Stomach (tissue), 9 donors: Measurements from ENCODE around the gene MCC. TPM values are rescaled to one million over a fixed set of nuclear protein-coding genes. Genes with fewer than 3 reads are reported as not detected.

Experiments
- DNase-seq, 2 donors: peaks; one replicate each; pipeline versions ENCODE4 v3.0.0 to v3.0.0-alpha.2; 2013 to 2019
- H3K27ac ChIP-seq, 5 donors: fragments of 200-600 bp in 4 of 5; sonication (generic) in 4 of 5; one replicate each; pipeline ENCODE4 v1.5.1; 2013 to 2019; ENCODE audit warnings: mild to moderate bottlenecking in 1 of 5, moderate library complexity in 1 of 5
- H3K27me3 ChIP-seq, 3 donors: fragments of 200-600 bp; sonication (generic); one replicate each; pipeline ENCODE4 v1.5.1; 2017 to 2019; ENCODE audit warnings: mixed run types in 1 of 3
- H3K36me3 ChIP-seq, 4 donors: fragments of 200-600 bp; sonication (generic); 1 replicate in 3 of 4; 2 replicates in 1 of 4; pipeline ENCODE4 v1.5.1; 2016 to 2019
- H3K4me1 ChIP-seq, 4 donors: fragments of 200-600 bp; sonication (generic); one replicate each; pipeline ENCODE4 v1.5.1; 2016 to 2019
- H3K4me3 ChIP-seq, 4 donors: fragments of 200-600 bp; sonication (generic) in 3 of 4; one replicate each; pipeline ENCODE4 v1.5.1; 2016 to 2019; ENCODE audit warnings: mild to moderate bottlenecking in 1 of 4
- H3K9me3 ChIP-seq, 4 donors: fragments of 200-600 bp; sonication (generic); one replicate each; pipeline ENCODE4 v1.5.1; 2016 to 2019
- EP300 ChIP-seq: sonication (generic); formaldehyde crosslinking; IDR thresholded peaks from one replicate; pipeline ENCODE4 v1.6.1; 2017; ENCODE audit warnings: antibody characterized with exemption
- POLR2A ChIP-seq, 4 donors: fragments of 450-650 bp; IDR thresholded peaks; one replicate each; pipeline ENCODE4 v1.6.1; 2016; ENCODE audit warnings: antibody characterized with exemption in 4 of 4, control low read depth in 2 of 4, mild to moderate bottlenecking in 1 of 4, moderate library complexity in 1 of 4
- POLR2AphosphoS5 ChIP-seq, 3 donors: sonication (generic); formaldehyde crosslinking; IDR thresholded peaks; one replicate each; pipeline ENCODE4 v1.6.1; 2016; ENCODE audit warnings: antibody characterized with exemption in 3 of 3
- WGBS, 5 donors: extraction: QIAGEN DNeasy Blood & Tissue Kit in 3 of 5; methylation state at CpG; one replicate each; pipeline versions ENCODE4 v1.1.5 to v1.1.7; 2013 to 2018; 5-methylcytosine and 5-hydroxymethylcytosine counted together
- intact Hi-C: fragments of 100-400 bp; cut with DNase I; formaldehyde crosslinking; loops from one replicate; pipeline ENCODE4 v1.15.1; 2023; ENCODE audit warnings: low total_unique reads
- polyA plus RNA-seq, 3 donors: library from polyadenylated mRNA; stranded (reverse); fragments of 200-250 nt; gene quantifications; one replicate each; pipeline ENCODE4 v1.2.3, GENCODE V29; 2013
- total RNA-seq, 5 donors: library from RNA; depleted of rRNA; stranded (reverse); fragments of >200 nt; gene quantifications; one replicate each; pipeline versions ENCODE4 v1.1.0 to v1.2.3, GENCODE V29; 2014 to 2016
- TF ChIP-seq, protein P1 (sequence below), 7 experiments: fragments of 450-650 bp in 4 of 7; fragments of 200-600 bp in 3 of 7; sonication (generic) in 3 of 7; IDR thresholded peaks; one replicate each; pipeline ENCODE4 v1.5.1; 2016 to 2019; ENCODE audit warnings: antibody characterized with exemption in 7 of 7, control low read depth in 2 of 7, mild to moderate bottlenecking in 1 of 7
- donor health status: healthy with polysubstance abuse.
- donor health status: Bipolar disorder and iron deficiency.
- donor health status: healthy.

MCC gene
- total and polyA plus RNA-seq, 8 donors: 3.8 to 35.1 (median 8.9) TPM

DNA sequence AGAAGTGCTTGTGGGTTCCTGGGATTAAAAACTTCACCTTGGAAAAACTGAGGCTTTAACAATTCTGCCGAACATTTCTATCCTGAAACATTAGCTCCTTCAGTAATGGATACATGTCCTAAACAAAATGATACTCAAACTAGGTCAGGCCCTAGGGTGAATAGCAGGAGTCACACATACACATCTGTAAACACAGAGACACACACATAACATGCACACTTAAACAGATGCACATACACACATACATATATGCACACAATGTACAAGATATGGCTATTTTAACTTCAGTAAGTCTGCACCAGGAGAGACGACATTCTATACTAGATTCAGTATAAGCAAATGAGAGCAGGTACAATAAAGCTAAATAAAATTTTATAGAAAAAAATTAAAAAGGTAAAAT, 387.3 kb downstream of the MCC start:
- Histone ChIP-seq H3K4me3 (no peak overlapping the region), H3K27me3 (no peaks in the 10 kb centered on the region), H3K9me3 (no peaks in the 10 kb centered on the region), H3K36me3 (peaks cover 0 to 42% (median 9%) of the 10 kb centered on the region in 4 donors), H3K4me1 (no peaks in the 10 kb centered on the region), H3K27ac (no peak overlapping the region)
- WGBS, 5 donors: 90 to 98% (median 95%) methylated on average over 2 of the region's 2 CpGs
- intact Hi-C loops: no loop called here
- DNase-seq: no peak
- TF ChIP-seq, protein P1, sequence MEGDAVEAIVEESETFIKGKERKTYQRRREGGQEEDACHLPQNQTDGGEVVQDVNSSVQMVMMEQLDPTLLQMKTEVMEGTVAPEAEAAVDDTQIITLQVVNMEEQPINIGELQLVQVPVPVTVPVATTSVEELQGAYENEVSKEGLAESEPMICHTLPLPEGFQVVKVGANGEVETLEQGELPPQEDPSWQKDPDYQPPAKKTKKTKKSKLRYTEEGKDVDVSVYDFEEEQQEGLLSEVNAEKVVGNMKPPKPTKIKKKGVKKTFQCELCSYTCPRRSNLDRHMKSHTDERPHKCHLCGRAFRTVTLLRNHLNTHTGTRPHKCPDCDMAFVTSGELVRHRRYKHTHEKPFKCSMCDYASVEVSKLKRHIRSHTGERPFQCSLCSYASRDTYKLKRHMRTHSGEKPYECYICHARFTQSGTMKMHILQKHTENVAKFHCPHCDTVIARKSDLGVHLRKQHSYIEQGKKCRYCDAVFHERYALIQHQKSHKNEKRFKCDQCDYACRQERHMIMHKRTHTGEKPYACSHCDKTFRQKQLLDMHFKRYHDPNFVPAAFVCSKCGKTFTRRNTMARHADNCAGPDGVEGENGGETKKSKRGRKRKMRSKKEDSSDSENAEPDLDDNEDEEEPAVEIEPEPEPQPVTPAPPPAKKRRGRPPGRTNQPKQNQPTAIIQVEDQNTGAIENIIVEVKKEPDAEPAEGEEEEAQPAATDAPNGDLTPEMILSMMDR (IDR thresholded peaks at IDR 0.05): no peak
- TF ChIP-seq POLR2AphosphoS5 (IDR thresholded peaks at IDR 0.05) (no peak), EP300 (no peak), POLR2A (IDR thresholded peaks at IDR 0.05) (no peak)

GRCh38 chr5:113099822-113100221, 388.4 kb downstream of the MCC start:
- peaks cover 0 to 42% (median 9%) of the 10 kb centered on the region in 4 donors for H3K36me3 ChIP-seq
- no peak overlapping the region for H3K4me3 ChIP-seq
- H3K27me3 ChIP-seq: no peaks in the 10 kb centered on the region
- no peak overlapping the region for H3K27ac ChIP-seq
- WGBS, 5 donors: 79 to 89% (median 87%) methylated on average over 4 of the region's 4 CpGs
- no peak for DNase-seq
- no peaks in the 10 kb centered on the region for H3K4me1 ChIP-seq
- no peak for TF ChIP-seq POLR2A (IDR thresholded peaks at IDR 0.05)
- TF ChIP-seq, protein P1 (IDR thresholded peaks at IDR 0.05): no peak
- TF ChIP-seq EP300: no peak
- TF ChIP-seq POLR2AphosphoS5 (IDR thresholded peaks at IDR 0.05): no peak
- H3K9me3 ChIP-seq: no peaks in the 10 kb centered on the region
- intact Hi-C loops: no loop called here

DNA sequence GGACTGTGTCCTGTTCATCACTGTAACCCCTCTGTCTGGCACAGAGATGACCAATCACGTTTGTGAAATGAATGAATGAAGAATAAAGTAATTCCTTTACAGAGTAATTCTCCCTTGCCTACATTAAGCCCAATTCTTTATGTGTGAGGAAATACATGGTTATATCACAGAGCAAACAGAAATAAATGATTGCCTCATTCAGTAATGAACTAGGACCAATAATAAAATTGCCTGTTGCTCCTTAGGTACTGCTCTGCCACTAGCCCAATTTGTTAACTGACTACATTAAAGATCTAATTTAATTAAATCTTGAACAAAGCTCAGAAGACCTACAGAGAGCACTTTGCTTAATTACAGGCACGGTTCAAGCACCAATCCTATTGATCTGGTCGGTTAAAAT, 389.9 kb downstream of the MCC start:
- no peaks in the 10 kb centered on the region for H3K4me1 ChIP-seq
- no peak for TF ChIP-seq EP300
- TF ChIP-seq, protein P1 (IDR thresholded peaks at IDR 0.05): no peak
- no peak for TF ChIP-seq POLR2AphosphoS5 (IDR thresholded peaks at IDR 0.05)
- no peaks in the 10 kb centered on the region for H3K9me3 ChIP-seq
- no peak for DNase-seq
- WGBS, 5 donors: 61 to 73% (median 64%) methylated on average over 3 of the region's 3 CpGs
- intact Hi-C loops: no loop called here
- no peak overlapping the region for H3K4me3 ChIP-seq
- no peak overlapping the region for H3K27ac ChIP-seq
- H3K27me3 ChIP-seq: no peaks in the 10 kb centered on the region
- H3K36me3 ChIP-seq: peaks cover 0 to 34% (median 9%) of the 10 kb centered on the region in 4 donors

DNA sequence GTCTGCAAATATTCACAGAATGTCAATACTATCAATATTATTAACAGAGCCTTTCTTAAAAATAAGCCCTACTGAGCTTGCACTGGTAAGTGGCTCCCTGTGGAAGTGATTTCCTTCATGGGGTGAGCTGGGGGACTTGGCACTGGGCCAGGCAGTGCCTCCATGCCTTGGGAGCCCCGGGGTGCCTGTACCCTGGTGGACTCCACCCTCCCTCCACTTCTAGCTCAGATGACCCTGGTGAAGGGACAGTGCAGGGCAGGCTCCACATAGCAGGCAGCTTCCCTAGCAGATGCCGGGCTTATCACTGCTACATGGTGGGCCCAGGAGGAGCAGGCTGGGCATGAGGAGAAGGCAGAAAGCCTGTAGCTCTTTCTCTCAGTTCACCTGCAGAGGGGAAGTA, 392.4 kb downstream of the MCC start:
- WGBS, 5 donors: 63 to 71% (median 67%) methylated on average over 2 of the region's 2 CpGs
- Histone ChIP-seq H3K27ac (no peak overlapping the region), H3K36me3 (peaks cover 0 to 15% (median 1%) of the 10 kb centered on the region in 4 donors), H3K27me3 (no peaks in the 10 kb centered on the region), H3K4me1 (peaks cover 0 to 6% (median under 1%) of the 10 kb centered on the region in 4 donors), H3K9me3 (no peaks in the 10 kb centered on the region), H3K4me3 (no peak overlapping the region)
- no peak for DNase-seq
- no peak for TF ChIP-seq POLR2AphosphoS5 (IDR thresholded peaks at IDR 0.05)
- no peak for TF ChIP-seq POLR2A (IDR thresholded peaks at IDR 0.05)
- TF ChIP-seq EP300: no peak
- TF ChIP-seq, protein P1 (IDR thresholded peaks at IDR 0.05): no peak
- intact Hi-C loops: no loop called here
